Dendritic cell treated with granulocyte-macrophage colony-stimulating factor and Interleukin-4, amounts not matched to agents 40 ng/mL and 50 ng/mL, for 4 days (primary cell): Measurements from ENCODE around the gene RTL3.
A peak's percentile ranks its signal among the peaks of the same experiment; 100 is the strongest.

Source experiments
- H3K27ac Mint-ChIP-seq: one replicate; pipeline ENCODE4 v1.8.0; 2022; ENCODE audit warnings: mild to moderate bottlenecking, mixed read lengths
- H3K27me3 Mint-ChIP-seq: one replicate; pipeline ENCODE4 v1.8.0; 2022; ENCODE audit warnings: mild to moderate bottlenecking, mixed read lengths
- H3K36me3 Mint-ChIP-seq: one replicate; pipeline ENCODE4 v1.8.0; 2022; ENCODE audit warnings: low read depth, mixed read lengths
- H3K4me1 Mint-ChIP-seq: one replicate; pipeline ENCODE4 v1.8.0; 2022; ENCODE audit warnings: low read depth, mixed read lengths
- H3K4me3 Mint-ChIP-seq: one replicate; pipeline ENCODE4 v1.8.0; 2022; ENCODE audit warnings: mild to moderate bottlenecking, moderate library complexity, mixed read lengths
- H3K9me3 Mint-ChIP-seq: one replicate; pipeline ENCODE4 v1.8.0; 2022; ENCODE audit warnings: mixed read lengths
- intact Hi-C: fragments of 100-400 bp; cut with micrococcal nuclease; formaldehyde crosslinking; loops from one replicate; pipeline ENCODE4 v1.15.0; 2022

Gene RTL3, protein sequence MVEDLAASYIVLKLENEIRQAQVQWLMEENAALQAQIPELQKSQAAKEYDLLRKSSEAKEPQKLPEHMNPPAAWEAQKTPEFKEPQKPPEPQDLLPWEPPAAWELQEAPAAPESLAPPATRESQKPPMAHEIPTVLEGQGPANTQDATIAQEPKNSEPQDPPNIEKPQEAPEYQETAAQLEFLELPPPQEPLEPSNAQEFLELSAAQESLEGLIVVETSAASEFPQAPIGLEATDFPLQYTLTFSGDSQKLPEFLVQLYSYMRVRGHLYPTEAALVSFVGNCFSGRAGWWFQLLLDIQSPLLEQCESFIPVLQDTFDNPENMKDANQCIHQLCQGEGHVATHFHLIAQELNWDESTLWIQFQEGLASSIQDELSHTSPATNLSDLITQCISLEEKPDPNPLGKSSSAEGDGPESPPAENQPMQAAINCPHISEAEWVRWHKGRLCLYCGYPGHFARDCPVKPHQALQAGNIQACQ

DNA sequence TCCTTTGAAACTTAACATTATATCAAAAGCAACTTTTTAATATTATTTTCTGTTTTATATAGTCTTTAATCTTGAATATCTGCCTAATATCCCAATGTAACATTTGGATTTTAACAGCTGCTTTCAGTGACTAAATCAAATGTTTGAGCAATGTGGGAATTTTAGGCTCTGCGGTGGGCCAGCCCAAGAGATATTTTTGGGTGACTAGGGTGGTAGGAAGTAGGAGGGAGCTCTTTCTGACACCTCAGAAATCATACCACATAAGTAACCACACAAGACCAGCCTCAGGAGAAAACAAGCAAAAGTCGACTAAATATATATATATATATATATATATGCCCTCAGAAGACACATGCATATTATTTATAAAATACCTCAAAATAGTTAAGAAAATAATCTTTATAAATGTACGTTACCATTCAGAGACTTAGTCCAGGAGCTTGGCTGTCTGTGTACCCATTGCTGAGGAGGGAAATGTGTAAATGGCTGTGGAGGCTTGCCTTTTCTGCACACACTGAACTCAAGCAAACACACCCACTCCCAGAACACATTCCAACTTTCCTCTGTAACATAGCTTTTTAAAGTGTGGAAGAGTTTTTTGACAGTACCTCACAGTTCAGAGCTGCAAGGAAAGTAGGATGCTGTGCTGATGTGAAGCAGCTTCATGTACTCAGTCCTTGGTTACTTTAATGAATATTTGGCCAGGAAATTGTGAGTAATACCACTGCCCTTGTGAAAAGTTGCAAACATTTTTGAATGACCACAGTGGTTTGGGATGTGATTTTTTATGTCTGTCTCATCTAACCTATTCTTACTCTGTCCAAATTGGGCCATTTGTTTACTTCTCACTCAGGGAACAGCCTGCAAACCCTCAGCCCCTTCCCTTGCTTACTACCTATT is at the start of gene RTL3:
Gene RTL3 (minus strand): TSS at position 484 of the 900 bp plus-strand sequence. CDS start 908 bp downstream, outside the sequence.
- Mint-ChIP-seq H3K27me3 (no peaks in the 10 kb centered on the region), H3K27ac (peak within 1 kb of the TSS; percentile 71), H3K4me3 (peak within 1 kb of the TSS; percentile 45), H3K36me3 (no peaks in the 10 kb centered on the region), H3K4me1 (peaks cover 21% of the 10 kb centered on the region), H3K9me3 (no peaks in the 10 kb centered on the region)
- intact Hi-C loops = no loop called here

DNA sequence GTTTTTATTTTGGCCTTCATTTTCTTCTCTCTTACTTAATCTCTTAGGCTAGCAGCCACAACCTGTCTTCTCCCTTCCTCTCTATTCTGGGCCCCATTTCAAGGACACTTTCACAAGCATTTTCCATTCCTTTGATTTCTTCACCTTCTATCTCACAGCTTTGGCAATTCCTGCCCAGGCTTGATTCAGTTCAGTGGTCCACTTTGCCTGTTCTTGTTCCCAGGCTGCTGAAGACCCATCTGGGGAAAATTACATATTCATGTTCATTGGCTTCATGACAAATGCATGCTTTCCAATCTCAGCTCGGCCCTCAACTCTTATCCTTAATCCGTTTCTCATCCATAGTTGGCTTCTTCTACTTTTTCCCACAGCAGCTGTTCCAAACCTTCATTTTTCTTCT is 49.7 kb upstream of the RTL3 start:
- H3K27me3 Mint-ChIP-seq = no peaks in the 10 kb centered on the region
- H3K4me1 Mint-ChIP-seq = peaks cover 4% of the 10 kb centered on the region
- H3K9me3 Mint-ChIP-seq = no peaks in the 10 kb centered on the region
- no peak overlapping the region for H3K27ac Mint-ChIP-seq
- intact Hi-C loops = loop anchor here (2.0 kb wide), 1 partner anchor 154 kb away; no protein-coding TSS in a partner anchor
- no peaks in the 10 kb centered on the region for H3K36me3 Mint-ChIP-seq
- no peak overlapping the region for H3K4me3 Mint-ChIP-seq

DNA sequence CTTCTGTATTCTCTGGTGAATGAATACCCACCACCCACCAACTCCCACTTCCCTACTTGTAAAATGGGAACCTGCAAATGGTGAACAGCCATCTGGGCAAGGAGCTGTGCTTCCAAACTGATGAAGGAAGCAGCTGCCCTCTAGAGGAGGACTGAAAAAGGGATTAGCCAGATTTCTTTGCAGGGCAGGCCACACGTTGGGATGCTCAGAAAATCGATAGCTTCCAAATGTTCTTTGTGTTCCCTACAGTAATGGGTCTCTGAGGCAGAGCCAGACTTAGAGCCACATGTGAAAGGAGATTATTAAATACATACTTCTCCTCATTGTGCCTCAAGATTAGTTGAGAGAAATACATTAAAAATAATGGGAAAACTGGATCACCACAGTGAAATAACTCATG is 49.1 kb upstream of the RTL3 start:
- intact Hi-C loops = loop anchor here (2.0 kb wide), 1 partner anchor 153 kb away; no protein-coding TSS in a partner anchor
- H3K4me1 Mint-ChIP-seq = peaks cover 4% of the 10 kb centered on the region
- H3K27me3 Mint-ChIP-seq = no peaks in the 10 kb centered on the region
- no peak overlapping the region for H3K27ac Mint-ChIP-seq
- H3K9me3 Mint-ChIP-seq = no peaks in the 10 kb centered on the region
- no peaks in the 10 kb centered on the region for H3K36me3 Mint-ChIP-seq
- no peak overlapping the region for H3K4me3 Mint-ChIP-seq

DNA sequence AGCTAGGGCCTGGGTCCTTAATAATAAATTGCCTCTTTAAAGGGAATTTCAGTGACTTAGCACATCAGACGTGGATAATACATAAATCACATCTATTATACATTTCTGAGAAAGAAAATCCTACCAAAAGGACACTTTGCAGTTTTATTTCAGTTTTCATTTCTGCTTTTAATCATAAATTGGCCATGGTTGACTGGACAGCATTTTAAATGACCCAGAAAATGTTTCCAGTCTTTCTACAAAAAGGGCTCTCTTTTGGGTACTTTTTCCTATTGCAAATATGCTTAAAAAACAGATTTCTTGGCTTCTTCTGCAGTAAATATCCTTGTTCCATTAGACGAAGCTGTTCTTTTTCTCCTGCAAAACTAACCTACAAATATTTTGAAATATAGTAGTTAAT is 46.9 kb upstream of the RTL3 start:
- Mint-ChIP-seq H3K4me3 (no peak overlapping the region), H3K36me3 (no peaks in the 10 kb centered on the region), H3K27me3 (no peaks in the 10 kb centered on the region), H3K9me3 (no peaks in the 10 kb centered on the region), H3K27ac (no peak overlapping the region), H3K4me1 (peaks cover 4% of the 10 kb centered on the region)
- intact Hi-C loops = no loop called here

DNA sequence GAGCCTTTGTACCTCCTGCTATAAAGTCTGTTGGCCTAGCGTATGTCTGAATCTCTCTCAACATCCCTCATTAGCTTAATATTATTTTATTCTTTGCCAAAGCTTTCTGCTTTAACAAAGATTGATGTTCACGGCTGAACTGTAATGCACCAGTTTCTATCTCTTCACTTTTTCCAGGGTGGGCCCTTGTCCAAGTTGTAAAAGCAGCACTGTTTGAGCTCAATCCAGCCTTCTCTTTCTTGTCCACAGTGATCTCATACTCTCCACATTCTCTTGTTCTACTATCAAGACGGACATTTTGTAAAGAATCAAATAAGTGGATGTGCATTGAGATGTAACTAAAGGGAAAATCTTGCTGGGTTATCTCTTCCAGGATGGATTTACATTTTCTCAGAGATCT is 34.4 kb upstream of the RTL3 start:
- intact Hi-C loops = no loop called here
- Mint-ChIP-seq H3K36me3 (no peaks in the 10 kb centered on the region), H3K27ac (no peak overlapping the region), H3K4me3 (no peak overlapping the region), H3K27me3 (no peaks in the 10 kb centered on the region), H3K4me1 (no peaks in the 10 kb centered on the region), H3K9me3 (no peaks in the 10 kb centered on the region)

DNA sequence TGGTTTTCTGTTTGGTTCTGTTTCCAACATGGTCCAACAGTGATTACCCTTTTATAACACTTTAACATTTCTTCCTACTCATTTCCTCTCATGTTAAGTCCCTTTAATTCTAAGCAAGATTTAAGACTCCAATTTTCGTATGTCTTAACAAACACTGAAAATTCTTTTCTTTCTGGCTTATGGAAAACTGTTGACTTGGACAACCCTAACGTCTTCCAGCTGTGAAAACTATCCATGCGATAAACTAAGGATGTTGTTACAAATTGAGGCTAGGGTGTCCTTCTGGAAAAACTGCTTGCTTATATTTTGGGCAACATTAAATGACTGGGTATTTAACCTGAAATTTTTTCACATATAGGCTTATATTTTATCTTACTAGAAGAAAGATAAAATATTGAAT is 33.9 kb upstream of the RTL3 start:
- Mint-ChIP-seq H3K36me3 (no peaks in the 10 kb centered on the region), H3K27ac (no peak overlapping the region), H3K4me3 (no peak overlapping the region), H3K9me3 (no peaks in the 10 kb centered on the region), H3K4me1 (no peaks in the 10 kb centered on the region), H3K27me3 (no peaks in the 10 kb centered on the region)
- intact Hi-C loops = no loop called here

DNA sequence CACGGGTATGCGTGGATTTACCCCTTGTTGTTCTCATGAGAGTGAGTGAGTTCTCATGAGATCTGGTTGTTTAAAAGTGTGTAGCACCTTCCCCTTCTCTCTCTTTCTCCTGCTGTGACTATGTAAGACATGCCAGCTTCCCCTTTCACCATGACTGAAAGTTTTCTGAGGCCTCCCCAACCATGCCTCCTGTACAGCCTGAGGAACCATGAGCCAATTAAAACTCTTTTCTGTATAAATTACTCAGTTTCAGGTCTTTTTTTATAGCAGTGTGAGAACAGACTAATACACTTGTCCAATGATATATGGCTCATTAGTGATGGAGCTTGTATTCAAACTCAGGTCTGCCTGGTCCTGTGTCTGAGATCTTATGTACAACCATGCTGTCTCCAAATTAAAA is 28.5 kb upstream of the RTL3 start:
- Mint-ChIP-seq H3K27ac (no peak overlapping the region), H3K27me3 (no peaks in the 10 kb centered on the region), H3K4me3 (no peak overlapping the region), H3K4me1 (peaks cover 6% of the 10 kb centered on the region), H3K9me3 (no peaks in the 10 kb centered on the region), H3K36me3 (no peaks in the 10 kb centered on the region)
- intact Hi-C loops = no loop called here

DNA sequence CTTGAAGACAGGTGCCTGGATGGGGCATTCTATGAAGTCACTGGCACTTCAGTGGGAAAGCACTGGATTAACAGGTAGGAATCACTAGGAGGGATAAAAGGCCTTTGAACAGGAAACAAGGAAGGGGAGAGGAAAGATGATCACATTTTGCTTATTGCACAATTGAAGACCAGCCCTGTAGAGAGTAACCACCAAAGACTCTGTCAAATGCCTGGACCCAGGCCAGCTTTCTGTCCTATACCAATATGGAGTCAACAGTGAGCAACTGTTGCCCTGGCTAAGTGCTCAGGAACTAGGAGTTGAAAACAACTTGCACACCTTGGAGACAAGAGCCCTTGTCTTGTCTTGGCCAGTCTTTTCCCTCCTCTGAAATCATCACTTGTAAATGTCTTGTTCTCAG is 14.1 kb upstream of the RTL3 start:
- Mint-ChIP-seq H3K9me3 (no peaks in the 10 kb centered on the region), H3K4me1 (peaks cover 9% of the 10 kb centered on the region), H3K36me3 (no peaks in the 10 kb centered on the region), H3K27ac (no peak overlapping the region), H3K4me3 (no peak overlapping the region), H3K27me3 (no peaks in the 10 kb centered on the region)
- intact Hi-C loops = no loop called here

DNA sequence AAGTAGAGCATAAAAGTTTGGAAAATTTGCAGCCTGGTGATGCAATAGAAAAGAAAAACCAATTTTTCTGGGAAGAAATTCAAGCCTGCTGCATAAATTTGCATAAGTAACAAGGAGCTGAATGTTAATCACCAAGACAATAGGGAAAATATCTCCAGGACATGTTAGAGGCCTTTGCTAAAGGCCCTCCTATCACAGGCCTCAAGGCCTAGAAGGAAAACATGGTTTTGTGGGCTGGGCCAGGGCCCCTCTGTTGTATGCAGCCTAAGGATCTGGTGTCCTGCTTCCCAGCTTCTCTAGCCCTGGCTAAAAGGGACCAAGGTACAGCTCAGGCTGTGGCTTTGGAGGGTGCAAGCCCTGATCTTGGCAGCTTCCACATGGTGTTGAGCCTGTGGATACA is 6.2 kb upstream of the RTL3 start:
- Mint-ChIP-seq H3K4me3 (no peak overlapping the region), H3K27me3 (no peaks in the 10 kb centered on the region), H3K27ac (no peak overlapping the region), H3K4me1 (peaks cover 9% of the 10 kb centered on the region), H3K9me3 (no peaks in the 10 kb centered on the region), H3K36me3 (no peaks in the 10 kb centered on the region)
- intact Hi-C loops = no loop called here

DNA sequence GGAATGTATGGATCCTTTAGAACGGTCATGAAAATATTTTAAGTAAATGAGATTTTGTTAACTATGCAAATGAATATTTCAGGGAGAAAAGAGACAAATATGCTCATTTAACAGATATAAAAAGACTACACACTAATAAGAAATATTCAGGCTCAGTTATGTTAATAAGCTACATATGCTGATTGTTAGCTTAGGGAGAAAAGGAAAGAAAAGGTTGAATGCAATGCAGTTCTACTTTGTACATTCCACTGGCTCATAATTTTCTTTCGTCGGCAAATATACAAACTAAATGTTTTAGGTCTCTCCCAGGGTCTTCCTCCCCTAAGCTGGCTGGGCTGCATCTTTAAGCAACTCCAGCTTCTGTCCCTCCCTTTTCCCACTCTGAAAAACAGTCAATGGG is 2.7 kb upstream of the RTL3 start:
- H3K4me3 Mint-ChIP-seq = no peak overlapping the region
- intact Hi-C loops = no loop called here
- no peaks in the 10 kb centered on the region for H3K27me3 Mint-ChIP-seq
- no peaks in the 10 kb centered on the region for H3K9me3 Mint-ChIP-seq
- no peak overlapping the region for H3K27ac Mint-ChIP-seq
- no peaks in the 10 kb centered on the region for H3K36me3 Mint-ChIP-seq
- peaks cover 17% of the 10 kb centered on the region for H3K4me1 Mint-ChIP-seq

DNA sequence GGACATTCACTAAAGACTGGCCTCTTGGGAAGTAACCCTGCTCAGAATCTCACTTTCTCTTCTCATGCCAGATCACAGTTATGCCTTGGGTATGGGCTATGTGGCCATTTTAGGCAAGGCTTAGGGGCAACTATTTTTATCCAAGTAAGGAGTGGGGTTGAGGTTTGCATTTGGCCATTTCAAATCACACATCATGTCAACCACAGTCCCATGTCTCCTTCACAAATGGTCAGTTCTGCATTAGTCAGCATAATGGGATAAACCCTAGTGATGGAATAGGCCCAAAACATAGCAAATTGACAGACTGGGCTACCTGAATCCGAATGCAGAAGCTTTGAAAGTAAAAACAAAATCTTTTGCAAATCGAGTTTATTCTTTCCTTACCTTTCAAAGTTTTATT is 827 bp upstream of the RTL3 start:
- intact Hi-C loops = no loop called here
- H3K9me3 Mint-ChIP-seq = no peaks in the 10 kb centered on the region

DNA sequence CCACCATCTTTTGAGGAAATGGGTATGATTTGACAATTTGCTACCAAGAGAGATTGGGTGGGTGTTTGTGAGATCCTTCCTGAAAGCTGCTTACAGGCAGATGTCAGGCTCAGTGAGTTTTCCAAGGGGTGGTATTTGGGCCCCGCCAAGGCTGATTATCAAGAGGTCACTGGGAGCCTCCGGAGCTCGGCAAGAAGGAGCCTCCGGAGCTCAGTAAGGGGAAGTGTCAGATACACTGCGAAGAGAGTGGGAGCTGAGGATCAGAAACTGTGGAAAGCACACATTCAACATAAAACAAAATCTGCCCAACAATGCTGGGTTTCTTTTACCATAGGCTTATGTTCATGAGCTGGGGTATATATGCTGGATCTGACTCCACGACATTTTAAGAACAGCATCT is 714 bp downstream of the RTL3 start:
- intact Hi-C loops = no loop called here
- Mint-ChIP-seq H3K36me3 (no peaks in the 10 kb centered on the region), H3K27ac (peak overlapping the region; percentile 71), H3K27me3 (no peaks in the 10 kb centered on the region), H3K9me3 (no peaks in the 10 kb centered on the region), H3K4me3 (peak overlapping the region; percentile 45), H3K4me1 (peaks cover 21% of the 10 kb centered on the region)

More for the DNA sequence above, 827 bp upstream of the RTL3 start:
- Mint-ChIP-seq H3K27me3 (no peaks in the 10 kb centered on the region), H3K27ac (no peak overlapping the region), H3K4me1 (peaks cover 17% of the 10 kb centered on the region), H3K36me3 (no peaks in the 10 kb centered on the region), H3K4me3 (no peak overlapping the region)

DNA sequence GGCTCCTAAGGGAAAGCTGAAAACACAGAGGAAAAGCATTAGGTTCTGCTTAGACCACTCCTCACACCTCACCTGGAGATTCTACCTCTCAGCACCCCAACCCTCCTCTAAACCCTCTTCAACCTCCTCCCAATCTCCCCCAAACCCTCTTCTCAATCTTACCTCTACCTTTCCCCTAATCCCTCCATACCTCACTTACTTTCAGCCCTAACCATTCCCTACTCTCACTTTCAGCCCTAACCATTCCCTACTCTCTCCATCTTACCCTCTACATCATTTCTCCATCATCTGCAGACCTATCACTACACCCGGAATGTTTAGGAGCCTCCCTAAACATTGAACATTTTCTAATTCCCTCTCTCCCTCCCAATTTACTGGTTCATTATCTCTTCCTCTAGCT is 3.5 kb downstream of the RTL3 start:
- H3K36me3 Mint-ChIP-seq = no peaks in the 10 kb centered on the region
- H3K4me3 Mint-ChIP-seq = no peak overlapping the region
- H3K4me1 Mint-ChIP-seq = peaks cover 35% of the 10 kb centered on the region
- H3K27ac Mint-ChIP-seq = peak overlapping the region; percentile 6
- intact Hi-C loops = no loop called here
- H3K9me3 Mint-ChIP-seq = no peaks in the 10 kb centered on the region
- no peaks in the 10 kb centered on the region for H3K27me3 Mint-ChIP-seq
